ENCODE measurements around the gene NDUFV2. TPM values are rescaled to one million over a fixed set of nuclear protein-coding genes. Genes with fewer than 3 reads are reported as not detected.

The NDUFV2 gene
- total RNA-seq, 2 donors from 2014 or later = 175 to 203 TPM

GRCh38 chr18:9140381-9140780 is 37.9 kb downstream of the NDUFV2 start:
- Histone ChIP-seq H3K9ac (ENCODE audit: low read depth in 2 of 2, low read length in 2 of 2) (no peak overlapping the region), H3K4me3 (no peak overlapping the region), H3K36me3 (no peaks in the 10 kb centered on the region), H3K4me1 (peaks cover 11% of the 10 kb centered on the region), H3K27me3 (no peaks in the 10 kb centered on the region), H3K27ac (no peak overlapping the region), H3K9me3 (no peaks in the 10 kb centered on the region)
- intact Hi-C loops (cut with DNase I) = loop anchor here (10.0 kb wide), 1 partner anchor 486 kb away; no protein-coding TSS in a partner anchor
- no peak for DNase-seq
- no peak for TF ChIP-seq CTCF (IDR thresholded peaks at IDR 0.05)

- intact Hi-C loops (cut with DNase I) = loop anchor here (10.0 kb wide), 1 partner anchor 486 kb away; no protein-coding TSS in a partner anchor
- no peak overlapping the region for H3K27ac ChIP-seq
These were observed 38.5 kb downstream of the NDUFV2 start for GRCh38 chr18:9140984-9141383.

GRCh38 chr18:9146224-9146623 is 43.7 kb downstream of the NDUFV2 start:
- Histone ChIP-seq H3K9me3 (no peaks in the 10 kb centered on the region), H3K27me3 (no peaks in the 10 kb centered on the region), H3K4me3 (no peak overlapping the region), H3K9ac (ENCODE audit: low read depth in 2 of 2, low read length in 2 of 2) (no peak overlapping the region), H3K36me3 (no peaks in the 10 kb centered on the region), H3K27ac (no peak overlapping the region), H3K4me1 (peaks cover 11% of the 10 kb centered on the region)
- TF ChIP-seq CTCF (IDR thresholded peaks at IDR 0.05) = no peak
- intact Hi-C loops (cut with DNase I) = loop anchor here (10.0 kb wide), 1 partner anchor 491 kb away; no protein-coding TSS in a partner anchor
- DNase-seq = no peak

More at GRCh38 chr18:9140984-9141383, 38.5 kb downstream of the NDUFV2 start:
- Histone ChIP-seq H3K9ac (ENCODE audit: low read depth in 2 of 2, low read length in 2 of 2) (no peak overlapping the region), H3K4me1 (peaks cover 11% of the 10 kb centered on the region), H3K27me3 (no peaks in the 10 kb centered on the region), H3K4me3 (no peak overlapping the region), H3K36me3 (no peaks in the 10 kb centered on the region), H3K9me3 (no peaks in the 10 kb centered on the region)
- no peak for DNase-seq
- no peak for TF ChIP-seq CTCF (IDR thresholded peaks at IDR 0.05)

GRCh38 chr18:9147440-9148202 is 45.1 kb downstream of the NDUFV2 start:
- intact Hi-C loops (cut with DNase I) = loop anchor here (2.0 to 10.0 kb wide), 2 partner anchors 75 to 493 kb away; no protein-coding TSS in a partner anchor
- H3K4me1 ChIP-seq = peaks cover 5% of the 10 kb centered on the region
- H3K9ac ChIP-seq (ENCODE audit: low read depth in 2 of 2, low read length in 2 of 2) = no peak overlapping the region
- no peaks in the 10 kb centered on the region for H3K9me3 ChIP-seq
- DNase-seq = peak; percentile 43
- peak overlapping the region; percentile 13 for H3K27ac ChIP-seq
- H3K4me3 ChIP-seq = no peak overlapping the region
- no peaks in the 10 kb centered on the region for H3K27me3 ChIP-seq
- H3K36me3 ChIP-seq = no peaks in the 10 kb centered on the region
- TF ChIP-seq CTCF (IDR thresholded peaks at IDR 0.05) = peak; percentile 64

GRCh38 chr18:9148203-9148552 is 45.7 kb downstream of the NDUFV2 start:
- Histone ChIP-seq H3K9me3 (no peaks in the 10 kb centered on the region), H3K27ac (peak overlapping the region; percentile 13), H3K4me1 (peaks cover 5% of the 10 kb centered on the region), H3K36me3 (no peaks in the 10 kb centered on the region), H3K27me3 (no peaks in the 10 kb centered on the region), H3K9ac (ENCODE audit: low read depth in 2 of 2, low read length in 2 of 2) (no peak overlapping the region), H3K4me3 (no peak overlapping the region)
- DNase-seq = no peak
- intact Hi-C loops (cut with DNase I) = loop anchor here (2.0 to 10.0 kb wide), 2 partner anchors 75 to 493 kb away; no protein-coding TSS in a partner anchor
- peak; percentile 7 for TF ChIP-seq CTCF (IDR thresholded peaks at IDR 0.05)
